Neural cell (in vitro differentiated cells): ENCODE results near the gene PRUNE2. TPM values are rescaled to one million over a fixed set of nuclear protein-coding genes. Genes with fewer than 3 reads are reported as not detected.

Source experiments
- H2AFZ ChIP-seq: fragments of 200-600, 300-800 bp; sonication (generic), shearing (Covaris generic); 2 replicates; pipeline ENCODE4 v1.6.0; 2014; ENCODE audit warnings: low read depth, mild to moderate bottlenecking, antibody characterized with exemption, low read length, moderate library complexity
- H3F3A ChIP-seq: fragments of 200-600 bp; shearing (Covaris generic); 2 replicates; pipeline ENCODE4 v1.6.1; 2016; ENCODE audit warnings: mild to moderate bottlenecking, moderate library complexity, mixed read lengths, antibody characterized with exemption, low read length; ENCODE audit not compliant: insufficient read depth, poor library complexity, severe bottlenecking
- H3K27ac ChIP-seq: fragments of 200-600, 300-800 bp; sonication (generic), shearing (Covaris generic); 2 replicates; pipeline ENCODE4 v1.5.1; 2014; ENCODE audit warnings: mild to moderate bottlenecking, low read length, moderate library complexity
- H3K27me3 ChIP-seq: fragments of 300-800, 200-600 bp; sonication (generic), shearing (Covaris generic); 2 replicates; pipeline ENCODE4 v1.6.0; 2014; ENCODE audit warnings: mild to moderate bottlenecking, low read depth, low read length, moderate library complexity; ENCODE audit not compliant: insufficient read depth
- H3K36me3 ChIP-seq: fragments of 300-800, 200-600 bp; sonication (generic), shearing (Covaris generic); 2 replicates; pipeline ENCODE4 v1.5.1; 2014; ENCODE audit warnings: mild to moderate bottlenecking, antibody characterized with exemption, low read length, moderate library complexity; ENCODE audit not compliant: insufficient read depth
- H3K4me2 ChIP-seq: fragments of 300-800, 200-600 bp; sonication (generic), shearing (Covaris generic); 2 replicates; pipeline ENCODE4 v1.6.0; 2014; ENCODE audit warnings: mild to moderate bottlenecking, low read length
- H3K4me3 ChIP-seq: fragments of 300-800, 200-600 bp; sonication (generic), shearing (Covaris generic); 2 replicates; pipeline ENCODE4 v1.5.1; 2014; ENCODE audit warnings: mild to moderate bottlenecking, low read length, moderate library complexity
- H3K79me2 ChIP-seq: fragments of 200-600 bp; shearing (Covaris generic); replicated peaks from 2 replicates; pipeline ENCODE4 v1.6.0; 2014; ENCODE audit warnings: mild to moderate bottlenecking, low read length, moderate library complexity; ENCODE audit not compliant: insufficient read depth
- H3K9ac ChIP-seq: fragments of 300-800, 200-600 bp; sonication (generic), shearing (Covaris generic); 2 replicates; pipeline ENCODE4 v1.6.1; 2016; ENCODE audit warnings: mild to moderate bottlenecking, low read length, mixed read lengths
- H3K9me2 ChIP-seq: fragments of 200-600 bp; shearing (Covaris generic); 2 replicates; pipeline ENCODE4 v1.6.1; 2016; ENCODE audit warnings: mild to moderate bottlenecking, low read length, mixed read lengths; ENCODE audit not compliant: insufficient read depth
- H3K9me3 ChIP-seq: fragments of 200-600, 300-800 bp; sonication (generic), shearing (Covaris generic); 2 replicates; pipeline ENCODE4 v1.6.1; 2016; ENCODE audit warnings: mild to moderate bottlenecking, mixed run types, low read length, moderate library complexity, mixed read lengths
- H4K20me1 ChIP-seq: fragments of 200-600 bp; shearing (Covaris generic); 2 replicates; pipeline ENCODE4 v1.6.1; 2016; ENCODE audit warnings: mild to moderate bottlenecking, mixed run types; ENCODE audit not compliant: insufficient read depth
- CTCF ChIP-seq: fragments of 450-650 bp; IDR thresholded peaks from 2 replicates; pipeline ENCODE4 v1.5.1; 2014; ENCODE audit warnings: antibody characterized with exemption, mild to moderate bottlenecking, moderate library complexity; ENCODE audit not compliant: poor library complexity, severe bottlenecking
- EP300 ChIP-seq: fragments of 450-650 bp; conservative IDR thresholded peaks from 2 replicates; pipeline ENCODE4 v1.6.1; 2014; ENCODE audit warnings: antibody characterized with exemption, mild to moderate bottlenecking, moderate library complexity; ENCODE audit not compliant: poor library complexity, severe bottlenecking
- EZH2 ChIP-seq: fragments of 200-600, 300-800 bp; shearing (Covaris generic), sonication (generic); IDR thresholded peaks from 2 replicates; pipeline ENCODE4 v1.6.1; 2014; ENCODE audit warnings: antibody characterized with exemption, low read length, borderline replicate concordance, mild to moderate bottlenecking; ENCODE audit not compliant: insufficient read depth, poor library complexity, severe bottlenecking
- MXI1 ChIP-seq: fragments of 450-650 bp; conservative IDR thresholded peaks from 2 replicates; pipeline ENCODE4 v1.6.1; 2014; ENCODE audit warnings: antibody characterized with exemption, mild to moderate bottlenecking; ENCODE audit not compliant: poor library complexity, severe bottlenecking
- POLR2AphosphoS5 ChIP-seq: IDR thresholded peaks from 2 replicates; pipeline ENCODE4 v1.6.1; 2012
- RAD21 ChIP-seq: fragments of 450-650 bp; conservative IDR thresholded peaks from 2 replicates; pipeline ENCODE4 v1.6.1; 2014; ENCODE audit warnings: antibody characterized with exemption, mild to moderate bottlenecking, moderate library complexity
- REST ChIP-seq: IDR thresholded peaks from 2 replicates; pipeline ENCODE4 v1.6.1; 2012; ENCODE audit warnings: borderline replicate concordance
- SMC3 ChIP-seq: fragments of 450-650 bp; conservative IDR thresholded peaks from 2 replicates; pipeline ENCODE4 v1.6.1; 2014; ENCODE audit warnings: antibody characterized with exemption, mild to moderate bottlenecking, moderate library complexity; ENCODE audit not compliant: poor library complexity
- TAF1 ChIP-seq: IDR thresholded peaks from 2 replicates; pipeline ENCODE4 v1.6.1; 2012; ENCODE audit warnings: low read depth
- polyA plus RNA-seq: library from polyadenylated mRNA; depleted of rRNA; stranded (reverse); fragments of >200 nt; gene quantifications from 2 replicates; pipeline ENCODE4 v1.2.3, GENCODE V29; 2014

PRUNE2 gene
- polyA plus RNA-seq, 1 donor from 2014 or later: 9.7 TPM

GRCh38 chr9:76691517-76692313, 214.2 kb downstream of the PRUNE2 start:
- Histone ChIP-seq H3K27me3 (no peaks in the 10 kb centered on the region), H3F3A (no peaks in the 10 kb centered on the region), H2AFZ (peak overlapping the region; percentile 73), H3K9ac (peak overlapping the region; percentile 64), H3K9me2 (no peaks in the 10 kb centered on the region), H3K27ac (peak overlapping the region; percentile 74), H3K4me2 (peak overlapping the region; percentile 49), H3K4me3 (peak overlapping the region; percentile 64), H3K36me3 (no peaks in the 10 kb centered on the region), H3K9me3 (no peaks in the 10 kb centered on the region), H3K79me2 (no peaks in the 10 kb centered on the region), H4K20me1 (no peaks in the 10 kb centered on the region)
- no peak for TF ChIP-seq REST
- peak; percentile 61 for TF ChIP-seq TAF1
- TF ChIP-seq SMC3: no peak
- TF ChIP-seq EP300: no peak
- TF ChIP-seq RAD21: no peak
- TF ChIP-seq POLR2AphosphoS5: peak; percentile 44
- TF ChIP-seq MXI1: peak; percentile 21
- no peak for TF ChIP-seq CTCF
- no peak for TF ChIP-seq EZH2

- peak overlapping the region; percentile 64 for H3K9ac ChIP-seq
- H4K20me1 ChIP-seq: no peaks in the 10 kb centered on the region
- no peaks in the 10 kb centered on the region for H3K27me3 ChIP-seq
- H3K9me2 ChIP-seq: no peaks in the 10 kb centered on the region
- TF ChIP-seq RAD21: no peak
- no peak for TF ChIP-seq REST
- no peak for TF ChIP-seq CTCF
- no peak for TF ChIP-seq EZH2
- no peaks in the 10 kb centered on the region for H3K9me3 ChIP-seq
- H3K4me2 ChIP-seq: no peak overlapping the region
- no peaks in the 10 kb centered on the region for H3K36me3 ChIP-seq
- no peak overlapping the region for H3K27ac ChIP-seq
- H3F3A ChIP-seq: no peaks in the 10 kb centered on the region
- H3K79me2 ChIP-seq: no peaks in the 10 kb centered on the region
- peak overlapping the region; percentile 64 for H3K4me3 ChIP-seq
- no peak overlapping the region for H2AFZ ChIP-seq
Measured at GRCh38 chr9:76690973-76691370, 214.9 kb downstream of the PRUNE2 start.
